Stomach (tissue), 9 donors: ENCODE measurements around the gene CAPN3. TPM values are rescaled to one million over a fixed set of nuclear protein-coding genes. Genes with fewer than 3 reads are reported as not detected.

ENCODE experiments used
- DNase-seq, 2 donors: peaks; one replicate each; pipeline versions ENCODE4 v3.0.0 to v3.0.0-alpha.2; 2013 to 2019
- H3K27ac ChIP-seq, 5 donors: fragments of 200-600 bp in 4 of 5; sonication (generic) in 4 of 5; one replicate each; pipeline ENCODE4 v1.5.1; 2013 to 2019; ENCODE audit warnings: mild to moderate bottlenecking in 1 of 5, moderate library complexity in 1 of 5
- H3K27me3 ChIP-seq, 3 donors: fragments of 200-600 bp; sonication (generic); one replicate each; pipeline ENCODE4 v1.5.1; 2017 to 2019; ENCODE audit warnings: mixed run types in 1 of 3
- H3K36me3 ChIP-seq, 4 donors: fragments of 200-600 bp; sonication (generic); 1 replicate in 3 of 4; 2 replicates in 1 of 4; pipeline ENCODE4 v1.5.1; 2016 to 2019
- H3K4me1 ChIP-seq, 4 donors: fragments of 200-600 bp; sonication (generic); one replicate each; pipeline ENCODE4 v1.5.1; 2016 to 2019
- H3K4me3 ChIP-seq, 4 donors: fragments of 200-600 bp; sonication (generic) in 3 of 4; one replicate each; pipeline ENCODE4 v1.5.1; 2016 to 2019; ENCODE audit warnings: mild to moderate bottlenecking in 1 of 4
- H3K9me3 ChIP-seq, 4 donors: fragments of 200-600 bp; sonication (generic); one replicate each; pipeline ENCODE4 v1.5.1; 2016 to 2019
- CTCF ChIP-seq, 7 experiments: fragments of 450-650 bp in 4 of 7; fragments of 200-600 bp in 3 of 7; sonication (generic) in 3 of 7; IDR thresholded peaks; one replicate each; pipeline ENCODE4 v1.5.1; 2016 to 2019; ENCODE audit warnings: antibody characterized with exemption in 7 of 7, control low read depth in 2 of 7, mild to moderate bottlenecking in 1 of 7
- EP300 ChIP-seq: sonication (generic); formaldehyde crosslinking; IDR thresholded peaks from one replicate; pipeline ENCODE4 v1.6.1; 2017; ENCODE audit warnings: antibody characterized with exemption
- POLR2A ChIP-seq, 4 donors: fragments of 450-650 bp; IDR thresholded peaks; one replicate each; pipeline ENCODE4 v1.6.1; 2016; ENCODE audit warnings: antibody characterized with exemption in 4 of 4, control low read depth in 2 of 4, mild to moderate bottlenecking in 1 of 4, moderate library complexity in 1 of 4
- POLR2AphosphoS5 ChIP-seq, 3 donors: sonication (generic); formaldehyde crosslinking; IDR thresholded peaks; one replicate each; pipeline ENCODE4 v1.6.1; 2016; ENCODE audit warnings: antibody characterized with exemption in 3 of 3
- WGBS, 5 donors: extraction: QIAGEN DNeasy Blood & Tissue Kit in 3 of 5; methylation state at CpG; one replicate each; pipeline versions ENCODE4 v1.1.5 to v1.1.7; 2013 to 2018; 5-methylcytosine and 5-hydroxymethylcytosine counted together
- intact Hi-C: fragments of 100-400 bp; cut with DNase I; formaldehyde crosslinking; loops from one replicate; pipeline ENCODE4 v1.15.1; 2023; ENCODE audit warnings: low total_unique reads
- polyA plus RNA-seq, 3 donors: library from polyadenylated mRNA; stranded (reverse); fragments of 200-250 nt; gene quantifications; one replicate each; pipeline ENCODE4 v1.2.3, GENCODE V29; 2013
- total RNA-seq, 5 donors: library from RNA; depleted of rRNA; stranded (reverse); fragments of >200 nt; gene quantifications; one replicate each; pipeline versions ENCODE4 v1.1.0 to v1.2.3, GENCODE V29; 2014 to 2016
- donor health status: healthy with polysubstance abuse.
- donor health status: Bipolar disorder and iron deficiency.
- donor health status: healthy.

Gene CAPN3
- total and polyA plus RNA-seq, 8 donors = 0.29 to 244 (median 10.9) TPM

GRCh38 chr15:42387603-42388002 lies 28.3 kb downstream of the CAPN3 start:
- H3K4me3 ChIP-seq = no peak overlapping the region
- no peaks in the 10 kb centered on the region for H3K9me3 ChIP-seq
- TF ChIP-seq EP300 = no peak
- no peak for TF ChIP-seq POLR2A (IDR thresholded peaks at IDR 0.05)
- no peak for TF ChIP-seq CTCF (IDR thresholded peaks at IDR 0.05)
- no peak for TF ChIP-seq POLR2AphosphoS5 (IDR thresholded peaks at IDR 0.05)
- H3K4me1 ChIP-seq = no peaks in the 10 kb centered on the region
- intact Hi-C loops = no loop called here
- no peak for DNase-seq
- H3K36me3 ChIP-seq = peaks cover 0 to 27% (median 6%) of the 10 kb centered on the region in 4 donors
- no peaks in the 10 kb centered on the region for H3K27me3 ChIP-seq
- 83 to 91% (median 86%) methylated on average over 8 of the region's 8 CpGs for WGBS, 5 donors
- H3K27ac ChIP-seq = no peak overlapping the region

- TF ChIP-seq POLR2A (IDR thresholded peaks at IDR 0.05) = no peak
- TF ChIP-seq POLR2AphosphoS5 (IDR thresholded peaks at IDR 0.05) = no peak
- no peak for TF ChIP-seq CTCF (IDR thresholded peaks at IDR 0.05)
- no peak for TF ChIP-seq EP300
- no peak overlapping the region for H3K27ac ChIP-seq
- H3K9me3 ChIP-seq = no peaks in the 10 kb centered on the region
- DNase-seq = peak; percentile 9 to 91
- intact Hi-C loops = no loop called here
- H3K36me3 ChIP-seq = peaks cover 0 to 18% (median 8%) of the 10 kb centered on the region in 4 donors
- no peaks in the 10 kb centered on the region for H3K27me3 ChIP-seq
- H3K4me3 ChIP-seq = no peak overlapping the region
- no peaks in the 10 kb centered on the region for H3K4me1 ChIP-seq
- 59 to 67% (median 63%) methylated on average over 10 to 11 of the region's 11 CpGs for WGBS, 5 donors
These were observed 33.2 kb downstream of the CAPN3 start for GRCh38 chr15:42392309-42393024.

GRCh38 chr15:42394106-42394505 lies 34.8 kb downstream of the CAPN3 start:
- TF ChIP-seq EP300 (no peak), POLR2A (IDR thresholded peaks at IDR 0.05) (no peak), CTCF (IDR thresholded peaks at IDR 0.05) (no peak), POLR2AphosphoS5 (IDR thresholded peaks at IDR 0.05) (no peak)
- Histone ChIP-seq H3K27me3 (no peaks in the 10 kb centered on the region), H3K36me3 (peaks cover 0 to 15% (median 6%) of the 10 kb centered on the region in 4 donors), H3K4me1 (no peaks in the 10 kb centered on the region), H3K27ac (no peak overlapping the region), H3K4me3 (no peak overlapping the region), H3K9me3 (no peaks in the 10 kb centered on the region)
- peak in 1 of 2 donors; percentile 17 for DNase-seq
- intact Hi-C loops = no loop called here
- 85 to 92% (median 91%) methylated on average over 13 of the region's 13 CpGs for WGBS, 5 donors

GRCh38 chr15:42395838-42396237 lies 36.5 kb downstream of the CAPN3 start:
- Histone ChIP-seq H3K36me3 (peaks cover 0 to 32% (median 13%) of the 10 kb centered on the region in 4 donors), H3K27ac (no peak overlapping the region), H3K4me3 (no peak overlapping the region), H3K4me1 (no peaks in the 10 kb centered on the region), H3K9me3 (no peaks in the 10 kb centered on the region), H3K27me3 (no peaks in the 10 kb centered on the region)
- no peak for TF ChIP-seq CTCF (IDR thresholded peaks at IDR 0.05)
- TF ChIP-seq POLR2AphosphoS5 (IDR thresholded peaks at IDR 0.05) = no peak
- TF ChIP-seq POLR2A (IDR thresholded peaks at IDR 0.05) = no peak
- TF ChIP-seq EP300 = no peak
- 50 to 70% (median 54%) methylated on average over 1 of the region's 1 CpG for WGBS, 5 donors
- intact Hi-C loops = no loop called here
- no peak for DNase-seq
